GM10248 (cell line): ENCODE data around the gene S1PR1.

Experiments
- CTCF ChIA-PET: fragments of 300-600 bp; sonication (Branson Sonifier 250); formaldehyde crosslinking; extraction: SDS; loops from one replicate; lab custom pipeline; 2021; ENCODE audit warnings: antibody characterized with exemption; lab: Yijun Ruan, JAX
- POLR2A ChIA-PET: fragments of 350-650 bp; sonication (Branson Sonifier 250); formaldehyde crosslinking; extraction: SDS; loops from one replicate; lab custom pipeline; 2020; ENCODE audit warnings: antibody characterized with exemption; lab: Yijun Ruan, JAX
- DNase-seq: peaks from one replicate; pipeline ENCODE4 v3.0.0; 2012; ENCODE audit errors: extremely low spot score
- CTCF ChIP-seq: IDR thresholded peaks from 2 replicates; pipeline ENCODE4 v1.5.1; 2012; ENCODE audit warnings: mild to moderate bottlenecking, low read depth; ENCODE audit errors: extremely low read depth, missing control alignments, control extremely low read depth

Gene S1PR1

DNA sequence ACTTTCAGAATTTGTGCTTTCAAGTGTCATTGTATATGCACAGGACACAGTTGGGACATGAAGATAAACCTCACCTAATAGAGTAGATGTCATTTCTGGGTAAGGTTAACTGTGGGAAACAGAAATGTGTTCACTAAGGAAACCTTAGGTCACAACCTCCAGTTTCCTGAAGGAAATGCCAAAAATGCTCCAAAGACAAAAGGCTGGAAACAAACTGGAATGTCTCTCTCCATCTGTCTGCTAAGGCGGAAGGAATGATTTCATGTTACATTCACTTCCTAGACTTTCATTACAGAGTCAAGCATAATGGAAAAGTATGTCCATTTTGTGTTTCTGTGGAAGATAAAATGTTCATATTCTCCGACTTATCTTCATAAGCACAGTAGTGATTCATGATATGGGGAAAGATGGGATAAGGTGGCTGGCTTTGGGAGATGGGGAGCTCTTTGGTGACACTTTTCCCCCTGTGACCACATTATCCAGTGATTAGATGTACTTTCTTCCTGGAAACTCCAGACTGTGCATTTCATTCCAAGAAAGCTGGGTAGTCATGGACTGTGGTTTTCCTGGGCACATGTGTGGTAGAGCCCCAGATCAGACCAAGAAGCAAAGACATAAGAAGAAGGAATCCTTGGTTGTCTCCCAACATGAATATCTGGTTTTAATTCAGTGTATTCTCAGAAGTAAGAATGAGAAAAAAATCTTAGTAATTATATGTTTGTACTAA is 5.7 kb downstream of the S1PR1 start:
- DNase-seq: no peak
- no peak for TF ChIP-seq CTCF
- POLR2A ChIA-PET: interaction anchor here (0.6 kb wide), 1 partner anchor 56 kb away, joined by 3 read pairs; no protein-coding TSS in a partner anchor
- CTCF ChIA-PET: interaction anchor here (0.9 kb wide), 1 partner anchor 46 kb away, joined by 3 read pairs; no protein-coding TSS in a partner anchor

DNA sequence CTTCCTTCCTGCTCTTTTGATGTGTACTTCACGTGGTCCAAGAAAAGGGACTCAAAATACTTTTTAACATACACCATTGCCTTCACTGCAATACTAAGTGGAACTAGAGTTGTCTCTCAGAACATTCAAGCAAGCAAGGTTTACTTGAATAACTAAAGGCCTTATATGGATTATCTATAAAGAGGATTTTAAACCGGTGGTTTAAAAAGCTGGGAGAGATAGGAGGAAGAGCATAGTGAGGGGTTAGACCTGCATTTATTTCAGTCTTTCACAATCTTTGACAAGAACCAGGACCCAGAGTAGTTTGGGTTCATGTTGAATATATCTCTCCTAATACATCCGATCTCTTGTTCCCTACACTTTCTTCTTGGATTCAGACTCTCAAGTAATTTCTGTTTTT is 6.9 kb downstream of the S1PR1 start:
- DNase-seq: no peak
- CTCF ChIA-PET: interaction anchor here (1.1 to 3.6 kb wide), 3 partner anchors 24 to 339 kb away, joined by 3 to 20 read pairs (median 4); no protein-coding TSS in a partner anchor
- POLR2A ChIA-PET: no interaction called here
- no peak for TF ChIP-seq CTCF

GRCh38 chr1:101244842-101245241 is 8.0 kb downstream of the S1PR1 start:
- ChIA-PET POLR2A (no interaction called here), CTCF (interaction anchor here (1.1 to 3.6 kb wide), 4 partner anchors 23 to 340 kb away, joined by 3 to 20 read pairs (median 4); no protein-coding TSS in a partner anchor)
- DNase-seq: no peak
- TF ChIP-seq CTCF: no peak

- DNase-seq: no peak
- ChIA-PET POLR2A (no interaction called here), CTCF (interaction anchor here (0.8 to 7.1 kb wide), 4 partner anchors 6 to 113 kb away, joined by 3 to 90 read pairs (median 12); partner anchors contain the start of gene S1PR1)
- no peak for TF ChIP-seq CTCF
Observed at GRCh38 chr1:101245246-101245927, 8.6 kb downstream of the S1PR1 start.

GRCh38 chr1:101247404-101248287 is 10.8 kb downstream of the S1PR1 start:
- CTCF ChIA-PET: interaction anchor here (0.6 to 7.1 kb wide), 18 partner anchors 9 to 352 kb away, joined by 3 to 90 read pairs (median 3); partner anchors contain the start of genes S1PR1 and SLC30A7
- peak; percentile 64 for DNase-seq
- TF ChIP-seq CTCF: no peak
- POLR2A ChIA-PET: interaction anchor here (1.5 kb wide), 1 partner anchor 12 kb away, joined by 4 read pairs; no protein-coding TSS in a partner anchor
